DMS114 treated with DMSO at 0.1 percent for 48 hours (cell line): ENCODE results near the gene DIPK2A.

Source experiments
- DNase-seq: peaks from one replicate; lab custom pipeline; 2025; ENCODE audit not compliant: unreplicated experiment; lab: John Stamatoyannopoulos, UW

The DIPK2A gene

GRCh38 chr3:143974271-143975238, 2.9 kb downstream of the DIPK2A start:
- no peak for DNase-seq

DNA sequence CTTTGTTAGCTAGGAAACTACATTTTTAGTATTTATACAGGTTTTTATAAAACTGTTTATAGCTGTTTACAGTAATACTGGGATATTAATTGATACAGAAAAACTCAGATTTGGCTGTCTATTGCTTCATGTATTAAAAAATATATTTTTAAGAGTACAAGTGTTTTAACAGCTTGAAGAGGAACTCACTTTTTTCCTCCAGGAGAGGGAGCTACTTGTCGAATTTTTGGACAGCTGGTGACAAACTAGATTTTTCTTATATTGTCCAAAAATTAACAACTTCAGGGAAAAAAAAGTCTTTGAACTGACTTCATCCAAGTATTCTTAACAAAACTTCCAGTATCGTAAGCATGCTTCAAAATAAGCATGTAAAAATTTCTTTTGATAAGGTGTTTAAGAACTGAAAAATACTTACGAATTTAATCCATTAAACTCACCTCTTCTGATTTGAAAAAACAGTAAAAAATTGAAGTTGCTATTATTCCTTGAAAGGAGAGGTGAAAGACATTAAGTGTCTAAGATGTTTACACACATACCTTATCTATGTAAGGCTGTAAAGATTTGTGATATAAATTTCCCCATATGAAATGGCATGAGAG, 4.0 kb downstream of the DIPK2A start:
- DNase-seq, result peak; percentile 8

DNA sequence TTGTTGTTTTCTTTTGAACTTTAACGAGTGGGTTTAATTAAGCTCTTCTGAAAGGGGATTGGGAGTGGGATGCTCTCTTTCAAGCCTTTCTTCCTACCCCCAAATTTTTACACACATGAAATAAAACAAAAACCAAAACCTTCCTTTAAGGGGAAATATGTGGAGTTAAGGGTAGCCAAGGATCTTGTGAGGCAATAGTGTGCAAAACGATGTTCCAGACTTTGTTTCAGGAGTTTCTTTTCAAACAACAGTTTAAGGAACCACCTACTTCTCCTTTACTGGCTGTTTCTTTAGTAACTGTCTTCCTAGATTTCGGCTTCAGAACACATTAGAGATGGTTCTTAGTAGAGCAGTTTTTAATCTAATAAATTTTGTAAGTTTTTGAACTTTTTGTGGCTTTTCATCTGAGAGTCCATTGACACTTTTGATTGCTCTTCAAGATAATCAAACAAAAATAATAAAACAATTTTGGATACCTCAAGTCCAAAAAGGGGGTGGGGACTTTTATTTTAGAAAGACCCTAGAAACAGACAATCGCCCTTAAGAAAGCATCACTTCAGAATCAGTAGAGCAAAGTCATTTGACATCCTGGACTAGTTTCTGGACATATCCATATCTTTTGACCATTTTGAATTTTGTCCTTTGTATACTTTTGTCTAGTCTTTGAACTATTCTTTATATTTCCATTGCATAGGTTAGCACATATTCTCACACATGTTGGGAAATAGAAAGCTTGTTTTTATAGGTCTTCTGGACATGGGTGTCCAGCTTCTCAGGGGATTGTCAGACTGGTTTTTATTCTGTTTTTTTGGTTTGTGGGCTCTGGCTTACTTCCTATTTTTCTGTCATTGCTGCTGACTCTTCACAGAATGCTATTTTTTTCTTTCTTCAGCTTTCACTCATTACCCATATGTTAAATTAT, 6.0 kb downstream of the DIPK2A start:
- DNase-seq, result no peak

- no peak for DNase-seq
These were observed 6.6 kb downstream of the DIPK2A start for GRCh38 chr3:143978263-143978631.

DNA sequence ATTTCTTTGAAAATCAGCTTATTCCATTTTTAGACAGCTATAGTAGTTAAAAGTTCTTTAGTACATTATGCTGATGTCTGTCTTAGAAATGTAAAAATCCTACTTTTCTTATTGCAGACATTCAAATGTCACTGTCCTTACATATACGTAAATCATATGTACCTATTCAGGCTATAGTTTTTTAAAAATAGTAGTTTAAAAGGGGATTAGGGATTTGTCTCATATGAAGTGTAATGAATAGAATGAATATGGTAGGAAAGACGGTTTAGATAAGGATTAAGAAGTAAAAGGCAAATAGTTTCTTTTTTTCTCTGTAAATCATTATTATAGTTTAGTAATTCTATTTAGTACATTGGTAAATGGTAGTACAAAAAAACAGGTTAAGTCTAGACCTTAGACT, 7.4 kb downstream of the DIPK2A start:
- no peak for DNase-seq

DNA sequence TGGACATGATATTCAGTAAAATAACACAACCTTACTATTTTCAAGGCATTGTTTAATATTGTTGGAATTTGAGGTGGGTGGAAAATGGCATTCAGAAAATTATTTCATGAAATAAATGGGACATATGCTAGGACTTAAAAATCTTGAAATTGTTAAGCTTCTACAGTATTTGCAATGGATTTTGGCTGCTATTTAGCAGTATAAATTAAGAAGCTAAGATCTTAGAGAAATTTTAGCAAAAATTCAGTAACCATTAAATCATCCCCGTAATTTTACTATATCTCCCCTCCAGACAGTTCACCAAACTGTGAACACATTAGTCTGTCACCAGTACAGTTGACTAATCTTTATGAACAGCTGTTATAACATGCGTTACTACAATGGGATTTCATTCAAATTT, 8.2 kb downstream of the DIPK2A start:
- no peak for DNase-seq

- no peak for DNase-seq
These were observed 16.7 kb downstream of the DIPK2A start for GRCh38 chr3:143988306-143988705.

GRCh38 chr3:143989461-143989860, 17.8 kb downstream of the DIPK2A start:
- DNase-seq, result no peak

DNA sequence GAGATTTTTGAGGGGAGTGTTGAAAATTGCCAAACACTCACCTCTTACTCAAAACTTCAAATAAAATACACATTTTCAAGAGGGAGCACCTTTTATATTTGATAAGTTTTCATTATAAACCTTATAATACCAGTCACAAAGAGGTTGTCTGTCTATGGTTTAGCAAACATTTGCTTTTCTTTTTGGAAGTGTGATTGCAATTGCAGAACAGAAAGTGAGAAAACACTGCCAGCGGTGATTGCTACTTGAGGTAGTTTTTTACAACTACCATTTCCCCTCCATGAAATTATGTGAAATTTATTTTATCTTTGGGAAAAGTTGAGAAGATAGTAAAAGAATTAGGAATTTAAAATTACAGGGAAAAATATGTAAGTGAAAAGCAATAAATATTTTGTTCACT, 20.1 kb downstream of the DIPK2A start:
- DNase-seq, result no peak

- no peak for DNase-seq
These were observed 26.6 kb downstream of the DIPK2A start for GRCh38 chr3:143998266-143998665.

- DNase-seq, result no peak
These were observed 31.4 kb downstream of the DIPK2A start for GRCh38 chr3:144003051-144003450.

- DNase-seq, result no peak
These were observed 38.7 kb downstream of the DIPK2A start for GRCh38 chr3:144010371-144010770.

DNA sequence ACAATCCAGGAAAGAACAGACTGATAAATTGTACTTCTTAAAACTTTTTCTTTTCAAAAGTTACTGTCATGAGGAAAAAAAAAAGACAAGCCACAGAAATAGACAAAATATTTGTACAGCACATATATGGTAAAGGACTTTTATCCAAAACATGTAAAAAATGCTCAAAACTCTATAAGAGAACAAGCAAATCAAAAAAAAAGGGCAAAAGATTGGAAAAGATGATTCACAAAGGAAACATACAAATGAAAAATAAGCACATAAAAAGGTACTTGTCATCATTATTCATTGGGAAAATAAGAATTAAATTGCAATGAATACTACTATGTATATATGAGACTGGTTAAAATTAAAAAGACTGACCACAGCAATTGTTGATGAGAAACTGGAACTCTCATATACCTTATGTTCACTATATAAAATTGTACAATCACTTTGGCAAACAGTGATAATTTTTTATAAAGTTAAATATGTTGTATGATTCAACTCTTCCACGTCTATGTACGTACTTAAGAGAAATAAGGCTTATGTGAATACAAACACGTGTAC, 39.7 kb downstream of the DIPK2A start:
- DNase-seq, result no peak

DNA sequence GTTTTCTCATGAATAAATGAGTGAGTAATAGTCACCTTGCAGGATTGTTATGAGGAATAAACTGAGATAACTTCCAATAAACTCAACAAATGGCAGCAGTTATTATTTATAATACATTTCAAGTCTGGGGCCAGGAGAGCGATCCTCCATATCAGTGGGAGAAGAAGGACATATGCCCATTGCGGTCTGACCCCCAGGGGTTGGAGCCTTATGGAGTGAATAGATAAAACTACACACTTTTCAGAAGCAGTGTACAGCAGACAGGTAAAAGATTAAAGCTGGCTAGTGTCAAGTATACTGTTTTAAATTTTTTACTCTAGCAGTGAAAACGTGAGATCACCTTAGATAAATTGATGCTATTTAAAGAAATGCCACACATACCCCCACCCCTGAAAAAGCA, 43.5 kb downstream of the DIPK2A start:
- DNase-seq, result no peak

GRCh38 chr3:144018776-144019175, 47.2 kb downstream of the DIPK2A start:
- no peak for DNase-seq
